Right forelimb (tissue), 1 donor: ENCODE data around the gene ZIC2.

Experiments
- DNase-seq: peaks from one replicate; pipeline ENCODE4 v3.0.0-alpha.2; 2018

ZIC2 gene

DNA sequence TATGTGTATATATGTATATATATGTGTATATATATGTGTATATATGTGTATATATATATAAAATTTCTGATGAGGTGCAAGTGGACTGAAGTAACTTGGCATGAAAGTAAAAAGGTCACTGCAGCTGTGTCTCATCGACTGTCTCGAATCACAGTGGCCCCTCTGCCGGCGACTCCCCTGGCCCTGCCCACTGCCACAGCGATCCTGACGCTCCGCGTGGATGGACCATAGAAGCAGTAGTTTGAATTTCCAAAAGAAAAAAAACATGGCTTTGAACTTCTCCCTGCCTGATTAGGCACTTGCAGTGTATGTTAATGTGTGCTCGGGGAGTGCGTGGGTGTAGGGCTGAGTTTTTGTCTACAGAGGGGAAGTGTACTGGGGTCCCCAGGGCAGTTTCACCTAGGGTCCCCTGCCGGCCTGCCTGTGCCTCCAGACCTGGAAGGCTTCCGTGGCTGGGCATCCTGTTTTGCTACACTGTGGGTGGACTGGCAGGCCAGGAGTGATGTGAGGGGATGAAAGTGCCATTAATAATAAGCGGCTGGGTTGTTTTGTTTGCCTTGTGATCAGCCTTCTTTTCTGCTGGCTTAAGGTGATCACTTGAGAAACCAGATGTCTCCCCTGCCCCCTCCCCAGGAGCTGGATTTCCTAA, 20.8 kb upstream of the ZIC2 start:
- no peak for DNase-seq

- no peak for DNase-seq
Observed at GRCh38 chr13:99961636-99962035, 19.9 kb upstream of the ZIC2 start.

GRCh38 chr13:99962242-99962641, 19.3 kb upstream of the ZIC2 start:
- no peak for DNase-seq

- no peak for DNase-seq
Observed at GRCh38 chr13:99963816-99964339, 17.7 kb upstream of the ZIC2 start.

- DNase-seq = no peak
Observed at GRCh38 chr13:99965329-99966000, 16.1 kb upstream of the ZIC2 start.

- DNase-seq = no peak
Observed at GRCh38 chr13:99966064-99966805, 15.3 kb upstream of the ZIC2 start.

- DNase-seq = no peak
Observed at GRCh38 chr13:99967498-99967868, 14.1 kb upstream of the ZIC2 start.

DNA sequence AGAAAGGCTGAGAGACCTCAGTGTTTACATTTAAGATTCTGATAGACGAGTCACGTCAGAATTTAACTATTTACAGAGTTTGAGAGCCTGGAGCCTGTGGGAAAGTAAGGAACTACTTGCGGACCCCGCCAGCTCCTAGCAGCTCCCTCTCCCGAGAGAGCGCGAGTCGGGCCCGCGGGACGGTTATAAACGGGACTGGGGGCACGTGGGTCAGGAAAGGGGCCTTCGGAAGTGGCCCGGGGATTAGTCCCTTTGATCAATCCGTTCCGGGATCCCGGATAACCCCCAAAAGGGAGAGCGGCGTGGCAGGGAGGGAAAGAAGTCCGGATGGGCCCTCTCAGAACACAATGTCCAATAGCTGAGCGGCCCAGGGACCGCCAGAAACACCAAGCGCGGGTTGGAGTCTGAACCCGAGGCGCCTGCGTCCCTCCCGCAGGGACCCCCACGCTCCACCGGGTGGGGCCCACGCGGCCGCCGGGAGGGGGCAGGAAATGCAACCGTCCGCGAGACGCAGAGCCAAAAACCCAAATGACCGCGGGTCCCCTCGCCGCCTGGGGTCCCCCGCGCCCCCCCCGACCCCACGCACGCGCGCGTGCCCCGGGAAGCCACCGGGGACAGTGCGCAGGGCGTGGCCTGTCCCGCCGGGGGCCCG, 13.6 kb upstream of the ZIC2 start:
- DNase-seq = peak; percentile 52

- peak; percentile 54 for DNase-seq
Observed at GRCh38 chr13:99968521-99969452, 12.8 kb upstream of the ZIC2 start.

DNA sequence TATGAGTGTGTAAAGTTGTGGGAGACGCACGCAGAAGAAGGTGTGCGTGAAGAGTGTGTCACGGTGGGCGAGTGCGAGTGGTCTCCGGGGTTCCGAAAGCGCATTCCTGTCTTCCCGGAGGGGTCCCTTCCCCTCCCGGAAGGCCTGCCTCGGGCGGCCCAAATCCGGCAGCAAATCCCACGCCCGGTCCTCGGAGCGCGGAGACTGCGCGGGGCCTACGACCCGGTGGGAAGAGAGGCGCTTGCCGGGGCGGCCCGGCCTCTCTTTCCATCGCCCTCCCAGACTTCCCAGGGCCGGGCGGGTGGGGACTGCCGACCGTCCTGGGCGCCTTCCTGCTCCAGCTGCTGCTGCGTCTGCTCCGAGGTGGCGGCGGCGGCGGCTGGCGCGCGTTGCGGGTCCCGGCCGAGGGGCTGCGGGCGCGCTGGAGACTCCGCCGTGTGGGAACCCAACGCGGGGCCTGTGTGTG, 12.1 kb upstream of the ZIC2 start:
- DNase-seq = peak; percentile 54

- peak; percentile 49 for DNase-seq
Observed at GRCh38 chr13:99969919-99970650, 11.5 kb upstream of the ZIC2 start.

DNA sequence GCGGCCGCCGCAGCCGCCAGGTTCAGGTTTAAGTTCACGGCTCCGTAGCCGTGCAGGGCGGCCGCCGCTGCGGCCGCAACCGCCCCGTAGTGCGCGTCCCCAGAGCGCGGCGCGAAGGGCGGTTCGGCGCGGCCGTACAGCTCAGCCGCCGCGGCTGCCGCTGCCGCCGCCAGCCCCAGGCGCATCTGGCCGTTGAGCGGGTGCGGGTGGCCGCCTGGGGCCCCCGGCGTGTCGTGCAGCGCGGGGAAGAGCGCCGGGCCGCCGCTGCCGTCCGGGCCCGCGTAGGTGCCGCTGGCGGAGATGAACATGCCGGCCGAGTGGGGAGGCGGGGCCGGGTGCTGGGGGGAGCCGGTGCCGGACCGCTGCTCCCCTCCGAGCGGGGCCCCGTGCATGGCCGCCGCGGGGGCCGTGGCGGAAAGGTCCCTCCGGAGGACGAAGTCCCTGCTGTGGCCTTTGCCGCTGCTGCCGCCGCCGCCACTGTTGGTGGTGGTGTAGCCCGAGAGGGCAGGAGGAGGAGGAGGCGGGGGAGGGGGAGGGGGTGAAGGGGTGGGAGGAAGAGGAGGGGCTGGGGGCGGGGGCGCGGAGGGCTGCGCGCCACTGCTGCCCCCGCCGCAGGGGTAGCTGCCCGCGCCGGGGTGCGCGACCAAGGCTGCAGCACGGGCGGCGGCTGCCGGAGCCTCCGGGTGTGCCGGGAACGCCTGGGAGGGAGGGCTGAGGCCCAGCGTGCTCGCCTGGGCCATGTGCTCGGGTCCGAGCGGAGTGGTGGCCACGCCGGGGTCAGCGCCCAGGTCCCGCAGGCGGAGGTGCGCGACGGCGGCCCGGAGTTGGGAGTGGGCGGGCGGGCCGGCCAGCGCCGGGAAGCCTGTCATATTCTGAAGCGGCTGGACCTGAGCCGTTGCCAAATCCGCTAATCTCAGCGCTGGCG, 10.7 kb upstream of the ZIC2 start:
- DNase-seq = peak; percentile 49

DNA sequence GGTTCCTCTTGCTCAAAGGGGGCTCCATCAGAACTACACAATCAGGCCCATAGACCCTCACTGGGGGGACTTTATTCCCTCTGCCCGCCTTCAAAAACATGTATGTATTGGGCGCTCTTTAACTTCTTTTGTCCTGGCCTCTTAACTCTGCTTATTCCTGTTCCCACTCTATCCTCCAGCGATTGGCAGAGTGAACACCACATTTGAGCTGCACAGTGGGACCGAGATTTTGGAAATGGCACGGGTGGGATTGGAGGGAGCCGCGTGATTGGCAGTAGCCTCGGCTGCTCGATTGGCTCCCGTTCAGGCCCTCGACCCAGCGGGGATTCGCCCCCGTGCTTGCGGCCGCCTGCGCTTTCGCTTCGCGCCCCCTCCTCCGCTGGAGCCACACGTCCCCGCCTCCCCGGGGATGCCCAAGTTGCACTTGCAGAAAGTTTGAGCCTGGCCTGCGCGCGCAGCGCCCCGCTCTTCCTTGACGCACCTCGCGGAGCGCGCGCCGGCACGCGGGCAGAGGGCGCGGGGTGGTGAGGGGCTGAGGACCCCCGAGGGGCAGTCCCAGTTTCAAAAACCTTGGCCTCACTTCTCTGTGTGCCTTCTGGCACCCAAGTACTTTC, 9.9 kb upstream of the ZIC2 start, which contains the start of gene ZIC5:
Gene ZIC5 (minus strand): TSS at position 192 of the 614 bp plus-strand sequence. CDS start 164 bp downstream, at position 28.
- peak; percentile 45 for DNase-seq

DNA sequence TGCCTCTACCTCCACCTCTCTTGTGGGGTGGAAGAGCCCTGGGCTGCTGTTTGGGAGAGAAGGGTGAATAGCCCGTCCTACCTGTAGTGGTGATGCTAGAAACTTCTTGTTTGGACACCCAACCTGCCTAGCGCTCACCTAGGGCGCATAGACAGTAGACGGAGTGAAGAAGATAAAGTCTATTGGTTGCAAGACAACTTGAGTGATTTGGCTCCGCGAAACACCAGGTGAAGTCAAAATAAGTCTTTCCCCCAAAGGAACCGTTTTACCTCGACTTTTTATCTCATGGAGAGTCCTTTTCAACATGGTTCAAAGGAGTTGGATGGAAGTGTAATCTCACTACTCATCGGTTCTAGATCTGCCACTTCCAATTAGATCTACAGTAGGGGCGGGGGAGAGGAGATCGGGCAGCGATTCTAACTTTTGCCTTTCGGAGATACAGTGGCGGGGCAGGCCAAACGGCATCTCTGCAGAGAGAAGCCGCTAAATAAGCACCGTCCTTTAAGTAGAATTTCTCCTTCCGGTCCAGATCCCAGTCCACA, 9.3 kb upstream of the ZIC2 start:
- peak; percentile 53 for DNase-seq

- DNase-seq = no peak
Observed at GRCh38 chr13:99973163-99973807, 8.3 kb upstream of the ZIC2 start.

DNA sequence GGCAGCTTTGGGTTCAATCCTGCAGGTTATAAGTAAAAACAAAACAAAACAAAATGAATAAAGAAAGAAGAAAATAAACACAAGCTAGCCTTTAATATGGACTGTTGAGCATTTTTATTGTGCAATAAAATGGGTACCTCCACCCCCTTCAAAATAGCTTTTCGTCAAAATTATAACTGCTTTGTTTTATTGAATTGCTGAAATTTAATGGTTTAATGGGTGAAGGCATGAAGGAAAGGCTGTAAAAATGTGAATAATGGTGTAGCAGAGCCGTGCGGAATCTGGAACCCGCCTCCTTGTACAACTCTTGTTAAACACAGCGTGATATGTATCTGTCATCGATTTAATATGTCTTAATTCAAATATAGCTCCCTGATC, 7.8 kb upstream of the ZIC2 start:
- DNase-seq = peak; percentile 17

GRCh38 chr13:99974296-99974938, 7.2 kb upstream of the ZIC2 start:
- DNase-seq = peak; percentile 44

DNA sequence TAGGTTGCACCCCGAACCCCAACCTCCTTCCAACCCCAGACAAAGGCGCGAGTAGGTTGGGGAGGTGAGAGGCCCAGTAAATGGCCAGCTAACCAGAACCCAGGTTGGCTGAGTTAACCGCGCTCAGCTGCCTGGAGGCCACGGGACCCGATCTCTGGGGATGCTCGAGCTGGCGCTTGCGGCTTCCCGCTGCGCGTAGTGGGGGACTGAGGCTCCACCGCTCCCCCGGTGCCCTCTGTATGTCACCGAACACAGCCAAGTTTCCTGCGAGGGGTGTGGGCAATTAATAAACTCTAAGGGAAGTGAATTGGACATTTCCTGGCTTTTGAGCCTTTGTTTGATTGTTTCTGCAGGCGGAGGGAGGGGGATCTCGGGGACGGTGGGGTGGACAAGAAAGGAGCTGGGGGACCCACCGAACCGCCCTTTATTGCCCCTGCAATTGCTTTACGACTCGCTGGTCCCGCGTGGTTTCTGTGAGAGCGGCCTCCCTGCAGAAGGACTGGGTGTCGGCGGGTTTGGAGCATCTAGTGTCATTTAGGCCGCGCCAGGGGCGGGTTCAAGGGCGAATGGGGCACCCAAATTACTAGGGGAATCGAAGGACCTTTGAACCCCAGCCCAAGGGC, 6.5 kb upstream of the ZIC2 start:
- peak; percentile 40 for DNase-seq
